IPS-18c (cell line): Measurements from ENCODE around the gene FSTL4.

Source experiments
- H3K4me3 ChIP-seq: 2 replicates; pipeline ENCODE4 v1.7.0; 2013; ENCODE audit warnings: low read depth, mild to moderate bottlenecking, low read length, moderate library complexity; ENCODE audit not compliant: insufficient read depth
- H3K9me3 ChIP-seq: one replicate; pipeline ENCODE4 v1.6.1; 2013; ENCODE audit warnings: mild to moderate bottlenecking, low read length, moderate library complexity; ENCODE audit not compliant: control insufficient read depth, insufficient read depth

The FSTL4 gene

GRCh38 chr5:133618141-133618540, 5.8 kb upstream of the FSTL4 start:
- Histone ChIP-seq H3K9me3 (no peaks in the 10 kb centered on the region), H3K4me3 (no peak overlapping the region)

GRCh38 chr5:133613743-133614142, 1.4 kb upstream of the FSTL4 start:
- Histone ChIP-seq H3K4me3 (no peak overlapping the region), H3K9me3 (no peaks in the 10 kb centered on the region)

GRCh38 chr5:133613184-133613583, 843 bp upstream of the FSTL4 start:
- no peak overlapping the region for H3K4me3 ChIP-seq
- H3K9me3 ChIP-seq: no peaks in the 10 kb centered on the region

GRCh38 chr5:133611357-133612248, 738 bp downstream of the FSTL4 start:
- H3K9me3 ChIP-seq: no peaks in the 10 kb centered on the region
- H3K4me3 ChIP-seq: peak overlapping the region; percentile 56

GRCh38 chr5:133610489-133611356, 1.6 kb downstream of the FSTL4 start:
- H3K4me3 ChIP-seq: peak overlapping the region; percentile 56
- no peaks in the 10 kb centered on the region for H3K9me3 ChIP-seq

GRCh38 chr5:133607451-133607850, 4.9 kb downstream of the FSTL4 start:
- Histone ChIP-seq H3K4me3 (no peak overlapping the region), H3K9me3 (no peaks in the 10 kb centered on the region)

GRCh38 chr5:133606835-133607234, 5.5 kb downstream of the FSTL4 start:
- H3K4me3 ChIP-seq: no peak overlapping the region
- H3K9me3 ChIP-seq: no peaks in the 10 kb centered on the region

- Histone ChIP-seq H3K4me3 (no peak overlapping the region), H3K9me3 (no peaks in the 10 kb centered on the region)
Observed at GRCh38 chr5:133605323-133605722, 7.0 kb downstream of the FSTL4 start.

GRCh38 chr5:133603711-133604110, 8.6 kb downstream of the FSTL4 start:
- H3K4me3 ChIP-seq: no peak overlapping the region
- no peaks in the 10 kb centered on the region for H3K9me3 ChIP-seq

GRCh38 chr5:133602835-133603380, 9.4 kb downstream of the FSTL4 start:
- Histone ChIP-seq H3K9me3 (no peaks in the 10 kb centered on the region), H3K4me3 (no peak overlapping the region)

GRCh38 chr5:133599600-133599999, 12.7 kb downstream of the FSTL4 start:
- Histone ChIP-seq H3K9me3 (no peaks in the 10 kb centered on the region), H3K4me3 (no peak overlapping the region)

GRCh38 chr5:133599044-133599443, 13.3 kb downstream of the FSTL4 start:
- no peaks in the 10 kb centered on the region for H3K9me3 ChIP-seq
- no peak overlapping the region for H3K4me3 ChIP-seq

- Histone ChIP-seq H3K9me3 (no peaks in the 10 kb centered on the region), H3K4me3 (no peak overlapping the region)
Observed at GRCh38 chr5:133596049-133596448, 16.3 kb downstream of the FSTL4 start.

- no peak overlapping the region for H3K4me3 ChIP-seq
- no peaks in the 10 kb centered on the region for H3K9me3 ChIP-seq
Observed at GRCh38 chr5:133595465-133595864, 16.9 kb downstream of the FSTL4 start.

GRCh38 chr5:133589286-133589685, 23.1 kb downstream of the FSTL4 start:
- no peak overlapping the region for H3K4me3 ChIP-seq
- no peaks in the 10 kb centered on the region for H3K9me3 ChIP-seq

- no peaks in the 10 kb centered on the region for H3K9me3 ChIP-seq
- no peak overlapping the region for H3K4me3 ChIP-seq
Observed at GRCh38 chr5:133582971-133583370, 29.4 kb downstream of the FSTL4 start.

GRCh38 chr5:133581918-133582317, 30.4 kb downstream of the FSTL4 start:
- no peaks in the 10 kb centered on the region for H3K9me3 ChIP-seq
- H3K4me3 ChIP-seq: no peak overlapping the region

- Histone ChIP-seq H3K9me3 (no peaks in the 10 kb centered on the region), H3K4me3 (no peak overlapping the region)
Observed at GRCh38 chr5:133581348-133581747, 31.0 kb downstream of the FSTL4 start.
